GM23248 (cell line): ENCODE data around the gene MTCH1. TPM values are rescaled to one million over a fixed set of nuclear protein-coding genes. Genes with fewer than 3 reads are reported as not detected.

Experiments used
- DNase-seq: peaks from one replicate; pipeline ENCODE4 v3.0.0-alpha.2; 2015
- H2AFZ ChIP-seq: fragments of 200-600 bp; sonication (generic); 2 replicates; pipeline ENCODE4 v1.6.1; 2016; ENCODE audit warnings: antibody characterized with exemption
- H3F3A ChIP-seq: fragments of 200-600 bp; sonication (generic); 2 replicates; pipeline ENCODE4 v1.6.1; 2016; ENCODE audit warnings: mild to moderate bottlenecking, antibody characterized with exemption, mixed run types; ENCODE audit not compliant: insufficient read depth
- H3K27ac ChIP-seq: fragments of 200-600 bp; sonication (generic); 2 replicates; pipeline ENCODE4 v1.5.1; 2016; ENCODE audit warnings: mild to moderate bottlenecking
- H3K27me3 ChIP-seq: fragments of 200-600 bp; sonication (generic); replicated peaks from 2 replicates; pipeline ENCODE4 v1.6.1; 2016; ENCODE audit warnings: mild to moderate bottlenecking; ENCODE audit not compliant: insufficient read depth
- H3K36me3 ChIP-seq: fragments of 200-600 bp; sonication (generic); 2 replicates; pipeline ENCODE4 v1.6.1; 2016; ENCODE audit warnings: low read depth, mild to moderate bottlenecking
- H3K4me1 ChIP-seq: fragments of 200-600 bp; sonication (generic); 2 replicates; pipeline ENCODE4 v1.6.1; 2016; ENCODE audit warnings: mild to moderate bottlenecking; ENCODE audit not compliant: insufficient read depth
- H3K4me2 ChIP-seq: fragments of 200-600 bp; sonication (generic); one replicate; pipeline ENCODE4 v1.6.1; 2016; ENCODE audit warnings: mild to moderate bottlenecking; ENCODE audit not compliant: unreplicated experiment
- H3K4me3 ChIP-seq: fragments of 200-600 bp; sonication (generic); 2 replicates; pipeline ENCODE4 v1.5.1; 2016; ENCODE audit warnings: mild to moderate bottlenecking
- H3K79me2 ChIP-seq: fragments of 200-600 bp; sonication (generic); 2 replicates; pipeline ENCODE4 v1.6.1; 2016; ENCODE audit warnings: mild to moderate bottlenecking; ENCODE audit not compliant: insufficient read depth
- H3K9ac ChIP-seq: fragments of 200-600 bp; sonication (generic); 2 replicates; pipeline ENCODE4 v1.6.1; 2016; ENCODE audit warnings: mild to moderate bottlenecking
- H3K9me2 ChIP-seq: fragments of 200-600 bp; sonication (generic); 2 replicates; pipeline ENCODE4 v1.6.1; 2016; ENCODE audit warnings: mixed run types, mild to moderate bottlenecking, moderate library complexity; ENCODE audit not compliant: insufficient read depth
- H3K9me3 ChIP-seq: fragments of 200-600 bp; sonication (generic); one replicate; pipeline ENCODE4 v1.6.1; 2017; ENCODE audit warnings: low read depth
- H4K20me1 ChIP-seq: fragments of 200-600 bp; sonication (generic); 2 replicates; pipeline ENCODE4 v1.6.0; 2016; ENCODE audit not compliant: insufficient read depth
- EZH2 ChIP-seq: fragments of 200-600 bp; sonication (generic); IDR thresholded peaks from 2 replicates; pipeline ENCODE4 v1.6.1; 2018; ENCODE audit warnings: antibody characterized with exemption, mild to moderate bottlenecking; ENCODE audit not compliant: insufficient read depth, poor library complexity, severe bottlenecking
- EZH2phosphoT487 ChIP-seq: fragments of 200-600 bp; sonication (generic); IDR thresholded peaks from 2 replicates; pipeline ENCODE4 v1.6.1; 2018; ENCODE audit warnings: antibody characterized with exemption, moderate library complexity, mild to moderate bottlenecking, low read depth; ENCODE audit not compliant: insufficient read depth
- WGBS, 2 experiments: methylation state at CpG; one replicate each; pipeline ENCODE4 v1.1.6; 2015 to 2017; ENCODE audit warnings: low lambda C conversion rate in 2 of 2, low coverage in 1 of 2; ENCODE audit errors: missing lambda C conversion rate in 2 of 2; 5-methylcytosine and 5-hydroxymethylcytosine counted together
- in situ Hi-C: fragments of 300-500 bp; cut with MboI; formaldehyde crosslinking; loops from 2 replicates; pipeline ENCODE4 v1.15.0; 2020
- polyA plus RNA-seq: library from polyadenylated mRNA; unstranded; fragments of >200 nt; fragmentation: Nextera tagmentation; extraction: Ambion mirVana; gene quantifications from 2 replicates; pipeline ENCODE4 v1.2.1, GENCODE V29; 2016
- total RNA-seq: library from RNA; depleted of rRNA; stranded (reverse); fragments of >200 nt; shearing (Covaris generic); gene quantifications from 2 replicates; pipeline ENCODE4 v1.2.3, GENCODE V29; 2014; rRNA removed

MTCH1 gene
- total RNA-seq (418 and 473 TPM in 2 replicates), polyA plus RNA-seq (370 and 395 TPM in 2 replicates)

- no peaks in the 10 kb centered on the region for H3K27me3 ChIP-seq
- in situ Hi-C loops: no loop called here
- no peak for TF ChIP-seq EZH2
- no peak for TF ChIP-seq EZH2phosphoT487
These were observed at the start of gene MTCH1 for GRCh38 chr6:36985808-36986703. MTCH1 (minus strand) TSS chr6:36986196; CDS start chr6:36986173, 23 bp downstream.

GRCh38 chr6:37033819-37034795 lies 48.1 kb upstream of the MTCH1 start:
- in situ Hi-C loops: no loop called here
- Histone ChIP-seq H3K9me3 (no peaks in the 10 kb centered on the region), H2AFZ (no peak overlapping the region), H3K27me3 (no peaks in the 10 kb centered on the region), H3K9ac (no peak overlapping the region), H3K4me3 (no peak overlapping the region), H3K79me2 (no peaks in the 10 kb centered on the region), H3K4me2 (no peak overlapping the region), H3K9me2 (no peaks in the 10 kb centered on the region), H3K27ac (no peak overlapping the region), H3F3A (no peaks in the 10 kb centered on the region), H3K4me1 (no peaks in the 10 kb centered on the region; the same call in 1 of the 2 replicates), H3K36me3 (no peaks in the 10 kb centered on the region), H4K20me1 (no peaks in the 10 kb centered on the region)
- 80 to 81% methylated on average over 8 of the region's 8 CpGs for WGBS, 2 experiments
- TF ChIP-seq EZH2 (no peak), EZH2phosphoT487 (no peak)
- DNase-seq: no peak

More at GRCh38 chr6:36985808-36986703, at the start of gene MTCH1:
- H3K4me2 ChIP-seq: peak within 1 kb of the TSS; percentile 96
- peak within 1 kb of the TSS; percentile 99 for H3K9ac ChIP-seq
- peaks cover 49% of the 10 kb centered on the region for H3K79me2 ChIP-seq
- H3K36me3 ChIP-seq: no peaks in the 10 kb centered on the region
- H2AFZ ChIP-seq: peak within 1 kb of the TSS; percentile 73
- H3K4me1 ChIP-seq: peaks cover 24% of the 10 kb centered on the region
- H3K9me3 ChIP-seq: no peaks in the 10 kb centered on the region
- H4K20me1 ChIP-seq: no peaks in the 10 kb centered on the region
- H3K9me2 ChIP-seq: no peaks in the 10 kb centered on the region
- peak; percentile 96 for DNase-seq
- WGBS, 2 experiments: 1% methylated on average over 57 to 66 of the region's 101 CpGs
- H3F3A ChIP-seq: peaks cover 32% of the 10 kb centered on the region
- peak within 1 kb of the TSS; percentile 100 for H3K4me3 ChIP-seq
- H3K27ac ChIP-seq: peak within 1 kb of the TSS; percentile 80

- Histone ChIP-seq H3K79me2 (no peaks in the 10 kb centered on the region), H3K27ac (no peak overlapping the region), H3K36me3 (no peaks in the 10 kb centered on the region), H3K9me3 (no peaks in the 10 kb centered on the region), H3K4me3 (no peak overlapping the region), H3K27me3 (no peaks in the 10 kb centered on the region), H3K4me1 (no peaks in the 10 kb centered on the region; the same call in 1 of the 2 replicates), H3K4me2 (no peak overlapping the region), H3K9me2 (no peaks in the 10 kb centered on the region), H3K9ac (no peak overlapping the region), H3F3A (no peaks in the 10 kb centered on the region), H4K20me1 (no peaks in the 10 kb centered on the region), H2AFZ (no peak overlapping the region)
- WGBS, 2 experiments: 47 to 50% methylated on average over 7 of the region's 7 CpGs
- DNase-seq: peak; percentile 51
- TF ChIP-seq EZH2 (no peak), EZH2phosphoT487 (no peak)
- in situ Hi-C loops: no loop called here
These were observed 47.3 kb upstream of the MTCH1 start for GRCh38 chr6:37033255-37033654.

GRCh38 chr6:37032239-37032638 lies 46.2 kb upstream of the MTCH1 start:
- no peaks in the 10 kb centered on the region for H3K4me1 ChIP-seq
- no peaks in the 10 kb centered on the region for H3K9me2 ChIP-seq
- H3K79me2 ChIP-seq: no peaks in the 10 kb centered on the region
- H3K27ac ChIP-seq: no peak overlapping the region
- no peaks in the 10 kb centered on the region for H3K9me3 ChIP-seq
- no peaks in the 10 kb centered on the region for H3K27me3 ChIP-seq
- no peaks in the 10 kb centered on the region for H4K20me1 ChIP-seq
- no peaks in the 10 kb centered on the region for H3K36me3 ChIP-seq
- DNase-seq: no peak
- H3K9ac ChIP-seq: no peak overlapping the region
- no peak overlapping the region for H3K4me3 ChIP-seq
- WGBS, 2 experiments: 86 to 87% methylated on average over 7 of the region's 7 CpGs
- in situ Hi-C loops: no loop called here
- no peaks in the 10 kb centered on the region for H3F3A ChIP-seq
- no peak overlapping the region for H3K4me2 ChIP-seq
- no peak overlapping the region for H2AFZ ChIP-seq
- TF ChIP-seq EZH2phosphoT487 (no peak), EZH2 (no peak)
